GM12891 (cell line): ENCODE measurements around the gene ABHD6.

Experiments used
- POLR2A ChIP-seq: IDR thresholded peaks from 2 replicates; pipeline ENCODE4 v1.6.1; 2011; ENCODE audit warnings: low read depth, low read length, control low read depth
- POLR2AphosphoS5 ChIP-seq: IDR thresholded peaks from 2 replicates; pipeline ENCODE4 v1.6.1; 2011; ENCODE audit warnings: low read depth, low read length, control low read depth
- SPI1 ChIP-seq: IDR thresholded peaks from 2 replicates; pipeline ENCODE4 v1.6.1; 2011; ENCODE audit warnings: low read depth, low read length, control low read depth
- TAF1 ChIP-seq: IDR thresholded peaks from 2 replicates; pipeline ENCODE4 v1.6.1; 2011; ENCODE audit warnings: low read depth, low read length, control low read depth

GRCh38 chr3:58317811-58318210 lies 80.2 kb downstream of the ABHD6 start:
- no peak for TF ChIP-seq POLR2A
- no peak for TF ChIP-seq POLR2AphosphoS5
- no peak for TF ChIP-seq SPI1
- TF ChIP-seq TAF1 = no peak
